Stimulated activated CD8-positive, alpha-beta memory T cell treated with anti-CD3 and anti-CD28 coated beads, Interleukin-7, amount 100 ng/mL, for 24 hours (primary cell): ENCODE data around the gene GDF15.
"Not testable (repeated sequence)": the region's sequence is repeated elsewhere in the genome, so short reads cannot be mapped to it uniquely, and the experiment has no call there.

Source experiments
- DNase-seq: peaks from one replicate; pipeline ENCODE4 v3.0.0-alpha.2; 2020; ENCODE audit warnings: low read depth

Gene GDF15

DNA sequence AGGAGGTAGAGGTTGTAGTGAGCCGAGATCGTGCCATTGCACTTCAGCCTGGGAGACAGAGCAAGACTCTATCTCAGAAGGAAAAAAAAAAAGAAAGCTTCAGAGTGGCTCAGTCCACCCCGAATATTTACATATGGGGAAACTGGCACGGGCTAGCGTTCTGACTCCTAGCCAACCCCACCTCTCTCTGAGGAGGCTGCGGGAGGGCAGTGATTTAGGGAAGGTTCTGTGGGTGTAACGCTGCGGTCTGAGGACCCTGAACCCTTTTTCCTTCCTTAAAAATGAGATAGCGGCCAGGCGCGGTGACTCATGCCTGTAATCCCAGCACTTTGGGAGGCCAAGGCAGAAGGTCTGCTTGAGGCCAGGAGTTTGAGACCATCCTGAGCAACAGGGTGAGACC is 6.5 kb downstream of the GDF15 start:
- no peak for DNase-seq

DNA sequence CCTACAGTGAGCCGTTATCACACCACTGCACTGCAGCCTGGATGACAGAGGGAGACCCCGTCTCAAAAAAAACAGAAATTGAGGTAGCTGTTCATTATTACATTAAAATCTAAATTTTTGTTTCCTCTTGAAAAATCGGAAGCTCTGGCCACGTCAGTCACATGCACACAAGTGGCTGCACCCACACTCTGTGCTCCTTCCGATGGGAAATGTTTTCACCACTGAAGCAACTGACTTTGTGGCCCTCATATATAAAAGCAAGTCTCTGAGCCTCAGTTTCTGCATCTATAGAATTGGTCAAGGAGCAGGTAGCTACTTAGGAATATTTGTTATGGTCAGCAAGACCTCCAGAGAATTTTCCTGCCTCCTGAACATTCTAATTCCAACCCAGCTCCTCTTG is 7.0 kb downstream of the GDF15 start:
- DNase-seq: no peak

DNA sequence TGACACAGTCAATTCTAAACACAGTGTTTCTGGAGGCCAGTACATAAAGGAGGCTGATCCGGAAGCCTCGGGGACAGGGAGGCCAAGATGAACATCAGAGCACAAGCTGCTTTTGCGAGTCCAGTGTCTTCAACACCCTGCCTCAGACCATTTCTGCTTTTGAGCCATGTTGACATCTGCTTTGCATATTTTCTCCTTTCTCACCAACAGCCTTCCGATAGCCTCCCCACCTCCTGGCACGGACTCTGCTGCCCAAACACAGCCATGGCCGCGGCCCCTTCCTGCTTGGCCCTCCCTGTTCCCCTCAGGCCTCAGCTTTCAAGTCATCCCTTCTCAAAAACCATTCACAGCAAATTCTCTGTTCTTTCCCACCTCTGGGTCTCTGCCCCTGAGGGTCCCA is 7.9 kb downstream of the GDF15 start:
- no peak for DNase-seq

DNA sequence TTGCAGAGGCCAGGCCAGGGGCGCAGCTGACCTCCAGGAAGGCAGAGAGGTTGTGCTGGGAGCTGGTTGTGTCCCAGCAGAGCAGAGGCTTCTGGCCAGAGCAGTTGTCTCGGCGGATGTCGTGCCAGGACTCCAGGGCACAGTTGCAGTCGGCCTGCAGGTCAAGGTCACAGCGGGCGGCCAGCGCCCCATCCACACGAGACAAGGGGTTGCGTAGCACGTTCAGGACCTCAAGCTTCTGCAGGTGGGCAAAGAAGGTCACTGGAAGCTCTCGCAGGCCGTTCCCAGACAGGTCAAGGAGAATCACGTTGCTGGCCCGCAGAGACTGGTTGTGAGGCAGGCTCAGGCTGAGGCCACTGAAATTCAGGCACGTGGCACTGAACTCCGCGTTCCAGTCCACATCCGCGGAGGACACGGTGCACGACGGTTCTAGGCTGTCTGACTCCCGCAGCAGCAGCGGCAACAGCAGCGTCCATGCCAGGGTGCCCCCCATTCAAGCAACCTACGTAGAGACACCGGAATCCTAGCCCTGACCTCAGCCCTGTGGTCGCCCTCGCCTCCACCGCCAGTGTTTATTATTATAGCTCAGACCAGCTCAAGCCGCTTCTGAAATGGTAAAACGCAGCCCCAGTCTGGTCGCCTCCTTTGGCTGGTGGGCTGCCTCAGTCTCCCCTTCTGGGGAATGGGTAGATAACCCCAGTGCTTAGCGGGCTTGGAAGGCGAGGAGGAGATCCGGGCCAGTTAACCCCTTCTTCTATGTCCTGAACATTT is 10.7 kb downstream of the GDF15 start:
- DNase-seq: no peak

DNA sequence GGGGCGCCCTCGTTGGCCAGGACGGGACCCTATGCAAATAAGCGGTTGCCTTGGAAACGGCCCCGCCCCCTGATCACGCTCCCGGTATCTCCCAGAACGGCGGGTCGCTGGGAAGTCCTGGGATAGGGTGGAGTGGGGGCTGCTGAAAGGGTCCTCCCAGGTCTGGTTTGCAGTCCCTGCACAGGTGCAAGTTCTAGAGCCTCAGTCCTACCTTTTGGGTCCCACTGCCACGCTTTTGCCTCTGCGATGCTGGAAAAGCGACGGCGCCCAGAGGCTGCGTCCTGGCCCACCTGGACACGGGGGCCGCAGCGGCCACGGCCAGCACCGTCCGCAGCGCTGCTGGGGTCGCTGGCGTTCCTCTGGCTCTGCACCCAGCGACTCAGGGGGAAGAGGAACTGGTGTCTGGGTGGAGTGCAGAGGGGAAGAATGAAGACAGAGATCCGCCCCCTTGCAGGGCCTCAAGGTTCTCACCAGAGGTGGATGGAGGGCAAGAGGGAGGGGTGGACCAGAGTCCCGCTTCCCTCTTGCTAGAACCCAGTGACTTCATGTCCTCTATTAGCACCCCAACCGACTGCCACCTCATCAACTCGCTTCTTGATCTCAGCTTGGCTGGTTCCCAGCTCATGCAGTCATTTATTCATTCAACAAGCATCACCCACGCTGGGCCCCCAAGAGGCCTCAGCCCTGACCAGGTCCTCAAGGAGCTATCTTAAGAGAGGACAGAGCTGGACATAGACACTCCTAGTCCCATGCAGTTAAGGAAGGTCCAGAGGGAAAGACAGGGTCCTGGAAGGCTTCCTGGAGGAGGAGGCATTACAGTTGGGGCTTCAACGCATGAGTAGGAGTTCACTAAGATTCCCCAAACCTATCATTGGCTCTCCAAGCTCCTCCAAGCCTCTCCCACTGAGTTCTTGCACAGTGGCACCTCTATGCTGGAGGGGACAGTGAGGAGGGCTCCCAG is 11.6 kb downstream of the GDF15 start, which contains the start of gene LRRC25:
LRRC25 (minus strand) TSS at position 381 of the 961 bp plus-strand sequence. CDS start 659 bp downstream, outside the sequence.
- no peak for DNase-seq

DNA sequence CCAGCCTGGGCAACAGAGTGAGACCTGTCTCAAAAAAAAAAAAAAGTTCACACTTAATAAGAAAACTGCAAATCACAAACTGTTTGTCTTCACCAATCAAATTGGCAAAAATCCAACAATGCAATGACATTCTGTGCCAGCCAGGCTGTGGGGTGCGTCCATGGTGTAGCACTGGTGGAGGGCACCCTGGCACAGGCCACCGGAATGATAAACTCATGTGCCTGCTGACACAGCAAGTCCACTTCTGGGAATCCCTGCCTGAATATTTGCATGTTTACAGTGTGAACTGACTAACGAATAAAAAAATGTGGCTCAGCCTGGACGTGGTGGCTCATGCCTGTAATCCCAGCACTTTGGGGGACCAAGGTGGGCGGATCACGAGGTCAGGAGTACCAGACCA is 13.1 kb downstream of the GDF15 start:
- no peak for DNase-seq

DNA sequence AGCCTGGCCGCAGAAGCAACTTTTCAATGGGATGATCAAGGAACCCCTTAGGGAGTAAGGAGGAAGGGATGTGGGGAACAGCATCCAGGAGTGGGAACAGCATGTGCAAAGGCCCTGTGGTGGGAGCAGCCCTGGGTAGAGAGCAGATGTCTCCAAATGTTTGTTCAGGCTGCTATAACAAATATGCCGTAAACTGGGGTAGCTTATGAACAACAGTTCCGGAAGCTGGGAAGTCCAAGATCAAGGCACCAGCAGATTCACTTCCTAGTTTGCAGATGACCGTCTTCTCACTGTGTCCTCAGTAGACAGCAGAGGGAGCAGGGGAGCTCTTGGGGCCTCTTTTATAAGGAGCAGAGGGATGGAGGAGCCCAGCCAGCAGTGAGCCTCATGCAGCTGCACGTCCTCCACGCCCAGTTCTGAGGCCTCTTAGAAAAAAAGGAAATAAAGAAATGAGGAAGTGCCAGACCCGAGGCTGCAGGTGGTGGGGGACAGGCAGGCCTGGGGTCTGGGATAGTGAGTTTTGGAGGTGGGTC is 15.7 kb downstream of the GDF15 start:
- DNase-seq: no peak

DNA sequence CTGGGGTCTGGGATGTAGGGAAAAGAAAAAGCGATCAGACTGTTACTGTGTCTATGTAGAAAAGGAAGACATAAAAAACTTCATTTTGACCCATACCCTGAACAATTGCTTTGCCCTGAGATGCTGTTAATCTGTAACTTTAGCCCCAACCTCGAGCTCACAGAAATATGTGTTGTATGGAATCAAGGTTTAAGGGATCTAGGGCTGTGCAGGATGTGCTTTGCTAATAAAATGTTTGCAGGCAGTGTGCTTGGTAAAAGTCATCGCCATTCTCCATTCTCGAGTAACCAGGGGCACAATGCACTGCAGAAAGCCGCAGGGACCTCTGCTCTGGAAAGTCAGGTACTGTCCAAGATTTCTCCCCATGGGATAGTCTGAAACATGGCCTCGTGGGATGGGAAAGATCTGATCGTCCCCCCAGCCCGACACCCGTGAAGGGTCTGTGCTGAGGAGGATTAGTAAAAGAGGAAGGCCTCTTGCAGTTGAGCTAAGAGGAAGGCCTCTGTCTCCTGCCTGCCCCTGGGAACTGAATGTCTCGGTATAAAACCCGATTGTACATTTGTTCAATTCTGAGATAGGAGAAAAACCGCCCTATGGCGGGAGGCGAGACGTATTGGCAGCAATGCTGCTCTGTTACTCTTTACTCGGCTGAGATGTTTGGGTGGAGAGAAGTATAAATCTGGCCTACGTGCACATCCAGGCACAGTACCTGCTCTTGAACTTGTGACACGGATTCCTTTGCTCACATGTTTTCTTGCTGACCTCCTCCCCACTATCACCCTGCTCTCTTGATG is 16.7 kb downstream of the GDF15 start:
- not testable (repeated sequence) for DNase-seq

DNA sequence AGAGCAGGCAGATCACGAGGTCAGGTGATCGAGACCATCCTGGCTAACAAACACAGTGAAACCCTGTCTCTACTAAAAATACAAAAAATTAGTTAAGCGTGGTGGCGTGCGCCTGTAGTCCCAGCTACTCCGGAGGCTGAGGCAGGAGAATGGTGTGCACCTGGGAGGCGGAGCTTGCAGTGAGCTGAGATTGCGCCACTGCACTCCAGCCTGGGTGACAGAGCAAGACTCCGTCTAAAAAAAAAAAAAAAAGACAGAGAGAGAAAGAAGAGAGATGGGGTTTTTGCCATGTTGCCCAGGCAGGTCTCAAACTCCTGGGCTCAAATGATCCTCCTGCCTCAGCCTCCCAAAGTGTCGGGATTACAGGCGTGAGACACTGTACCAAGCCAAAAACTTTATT is 19.8 kb downstream of the GDF15 start:
- DNase-seq: not testable (repeated sequence)

DNA sequence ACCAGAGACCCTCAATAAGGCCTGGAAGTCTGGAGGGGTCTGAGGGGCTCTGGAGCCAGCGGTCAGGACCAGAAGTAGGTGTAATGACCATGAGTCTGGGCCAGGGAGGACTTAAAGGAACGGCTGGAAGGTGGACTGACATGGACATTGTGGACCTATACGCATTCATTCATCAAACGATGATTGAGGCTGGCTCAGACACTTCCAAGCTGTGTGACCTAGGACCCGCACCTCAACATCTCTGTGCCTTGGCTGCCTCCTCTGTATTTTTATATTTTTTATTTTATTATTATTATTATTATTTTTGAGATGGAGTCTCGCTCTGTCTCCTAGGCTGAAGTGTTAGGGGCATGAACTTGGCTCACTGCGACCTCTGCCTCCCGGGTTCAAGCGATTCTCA is 20.8 kb downstream of the GDF15 start:
- no peak for DNase-seq

DNA sequence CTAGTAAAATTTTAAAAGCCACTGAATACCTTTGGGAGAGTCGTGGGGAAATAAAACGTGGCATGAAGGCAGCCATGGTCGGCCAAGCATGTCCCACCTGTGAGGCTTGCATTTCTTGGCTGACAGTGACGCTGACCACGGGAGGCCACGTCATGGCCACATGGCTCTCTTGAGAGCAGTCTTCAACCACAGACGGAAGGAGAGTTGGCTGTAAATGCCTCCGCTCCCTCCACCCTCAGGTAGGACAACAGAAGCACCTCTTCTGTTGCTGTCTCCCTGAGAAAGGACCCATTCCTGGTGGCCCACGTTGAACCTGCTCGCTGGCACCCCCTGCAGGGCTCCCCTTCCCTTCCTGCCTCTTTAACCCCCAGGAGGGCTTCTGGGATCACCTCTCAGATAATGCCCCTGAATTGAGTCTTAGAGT is 22.1 kb downstream of the GDF15 start:
- no peak for DNase-seq

DNA sequence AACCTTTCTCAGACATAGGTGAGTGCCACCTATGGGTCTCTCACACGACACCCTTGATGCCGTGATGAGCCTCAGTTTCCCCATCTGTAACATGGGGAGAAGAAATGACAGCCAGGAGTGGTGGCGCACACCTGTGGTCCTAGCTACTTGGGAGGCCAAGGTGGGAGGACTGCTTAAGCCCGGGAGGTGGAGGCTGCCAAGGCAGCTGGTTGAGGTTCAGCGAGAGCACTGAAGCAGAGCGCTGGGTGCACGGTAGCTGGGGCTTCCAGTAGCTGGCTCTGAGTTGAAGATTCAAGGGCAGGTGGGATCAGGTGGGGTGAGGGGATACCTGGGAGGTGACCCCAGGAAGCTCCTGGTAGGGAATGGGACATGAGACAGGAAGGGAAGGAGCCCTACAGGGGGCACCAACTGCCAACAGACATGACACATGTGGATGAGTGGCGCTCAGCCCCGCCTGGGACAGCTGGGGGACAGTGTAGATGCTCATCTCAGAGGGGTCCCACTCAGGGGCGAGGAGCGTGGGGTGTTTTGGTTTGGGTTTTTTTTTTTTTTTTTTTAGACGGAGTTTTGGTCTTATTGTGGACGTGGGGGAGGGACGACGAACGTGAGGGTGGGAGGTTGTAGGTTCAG is 26.8 kb downstream of the GDF15 start:
- DNase-seq: no peak

DNA sequence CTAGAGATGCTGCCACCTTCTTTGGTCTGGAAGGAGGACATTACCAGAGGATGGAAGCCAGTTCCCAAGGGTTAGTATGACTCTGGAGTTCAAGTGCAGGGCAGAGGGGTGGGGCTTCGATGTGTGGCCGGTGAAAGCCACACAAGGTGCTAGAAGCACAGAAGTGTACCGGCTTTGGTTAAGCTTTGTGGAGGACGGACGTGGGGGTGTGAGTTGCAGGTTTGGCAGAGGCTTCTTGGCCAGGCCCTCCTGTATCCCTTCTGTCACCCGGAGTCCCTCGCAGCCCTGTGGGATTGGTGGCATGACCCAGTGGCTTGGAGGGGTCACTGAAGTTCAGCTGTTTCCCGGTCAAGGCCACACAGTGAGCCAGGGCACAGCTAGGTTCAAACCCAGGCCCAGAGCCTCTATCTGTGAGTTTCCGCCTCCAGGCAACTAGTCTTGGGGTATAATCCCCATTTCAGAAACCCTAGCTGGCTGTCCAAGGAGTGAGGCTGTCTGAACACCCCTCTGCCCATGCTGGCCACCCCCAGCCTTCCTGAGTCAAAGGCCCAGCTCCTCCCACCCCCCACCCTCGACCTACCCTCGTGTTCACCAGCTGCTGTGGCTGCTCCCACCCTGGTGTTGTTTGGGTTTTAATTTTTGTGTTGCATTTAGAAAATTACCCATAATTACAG is 28.7 kb downstream of the GDF15 start:
- DNase-seq: no peak

DNA sequence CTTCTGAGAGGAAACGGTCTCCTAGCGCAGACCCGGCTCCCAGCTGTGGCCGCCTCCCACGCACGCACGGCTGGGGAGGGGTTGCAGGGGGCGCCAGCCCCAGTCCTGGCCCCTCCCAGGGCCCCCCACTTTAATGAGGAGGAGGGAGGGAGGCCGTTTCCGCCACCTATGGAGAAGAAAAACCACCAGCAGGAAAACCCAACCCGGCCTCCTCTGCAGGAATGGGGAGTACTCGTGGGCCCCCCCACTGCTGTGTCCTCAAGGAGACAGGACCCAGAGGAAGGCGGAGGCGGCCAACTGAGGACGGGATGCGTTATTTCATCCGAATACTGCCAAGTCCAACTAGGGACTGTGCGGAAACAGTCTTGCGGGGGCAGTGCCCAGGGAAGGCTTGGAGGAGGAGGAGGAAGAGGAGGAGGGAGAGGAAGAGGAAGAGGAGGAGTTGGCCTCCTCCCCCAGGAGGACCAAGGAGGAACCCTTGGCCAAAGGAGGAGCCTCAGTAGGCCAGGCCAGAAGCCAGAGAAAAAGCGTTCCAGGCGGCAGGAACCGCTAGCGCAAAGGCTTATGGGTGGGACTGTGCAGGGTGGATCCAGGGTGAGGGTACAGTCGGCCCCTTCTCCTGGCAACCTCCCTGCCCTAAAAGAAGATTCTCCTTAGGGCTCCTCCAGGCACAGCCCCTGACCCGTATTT is 29.4 kb downstream of the GDF15 start:
- no peak for DNase-seq

DNA sequence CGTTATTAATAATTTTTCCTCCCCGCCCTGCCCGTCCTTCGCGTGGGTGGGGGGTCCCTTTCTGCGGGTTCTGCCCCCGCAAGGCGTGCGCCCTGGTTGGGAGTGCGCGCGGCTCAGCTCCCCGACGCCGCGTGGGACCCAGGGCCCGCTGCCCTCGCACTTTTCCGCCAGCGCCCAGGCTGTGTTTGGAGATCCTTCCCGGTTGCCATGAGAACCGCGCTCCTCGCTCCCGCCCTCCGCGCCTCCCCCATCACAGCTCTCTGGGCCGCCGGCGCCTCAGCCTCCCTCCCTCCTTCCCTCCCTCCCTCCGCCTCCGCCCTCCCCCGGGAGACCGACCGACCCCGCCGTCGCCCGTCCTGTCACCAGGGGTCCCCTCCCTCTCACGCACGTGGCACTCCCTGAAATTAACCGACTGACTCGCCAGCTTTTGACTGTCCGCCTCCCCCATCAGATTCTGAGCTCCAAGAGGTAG is 30.9 kb downstream of the GDF15 start:
- DNase-seq: no peak

DNA sequence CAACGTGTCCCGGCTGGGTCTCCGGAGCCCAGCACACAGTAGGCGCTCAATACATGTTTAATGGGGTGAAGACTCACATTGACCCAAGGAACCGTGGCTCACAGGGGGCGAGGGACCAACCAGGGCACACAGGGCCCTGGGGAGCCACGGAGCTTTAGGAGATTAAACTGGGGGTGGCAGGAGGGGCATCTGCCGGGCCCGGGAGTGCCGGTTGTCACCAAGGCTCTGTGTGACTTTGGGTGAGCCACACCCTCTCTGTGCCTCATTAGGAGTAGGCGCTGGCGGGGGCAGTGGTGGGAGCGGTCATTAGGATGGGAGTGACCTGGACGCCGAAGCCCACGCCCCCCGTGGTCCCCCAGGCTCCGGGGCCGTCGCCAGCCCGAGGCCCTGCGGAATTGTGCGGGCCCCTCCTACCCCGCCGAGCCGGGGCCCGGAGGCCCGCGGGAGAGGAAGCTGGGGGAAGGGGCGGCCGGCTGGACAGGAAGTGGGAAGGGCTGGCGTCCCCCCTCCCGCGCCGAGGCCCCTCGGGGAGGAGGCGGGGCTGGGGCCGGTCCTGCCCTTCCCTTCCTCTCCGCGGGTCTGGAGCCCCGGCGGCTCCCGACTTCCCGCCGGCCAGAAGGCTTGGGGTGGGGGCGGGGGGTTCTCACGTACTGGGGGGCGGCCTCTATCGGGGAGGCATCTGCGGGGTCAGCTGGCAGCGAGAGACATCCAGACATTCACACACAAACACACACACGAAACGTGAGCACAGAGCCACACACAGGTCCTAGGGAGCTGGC is 31.5 kb downstream of the GDF15 start:
- no peak for DNase-seq

DNA sequence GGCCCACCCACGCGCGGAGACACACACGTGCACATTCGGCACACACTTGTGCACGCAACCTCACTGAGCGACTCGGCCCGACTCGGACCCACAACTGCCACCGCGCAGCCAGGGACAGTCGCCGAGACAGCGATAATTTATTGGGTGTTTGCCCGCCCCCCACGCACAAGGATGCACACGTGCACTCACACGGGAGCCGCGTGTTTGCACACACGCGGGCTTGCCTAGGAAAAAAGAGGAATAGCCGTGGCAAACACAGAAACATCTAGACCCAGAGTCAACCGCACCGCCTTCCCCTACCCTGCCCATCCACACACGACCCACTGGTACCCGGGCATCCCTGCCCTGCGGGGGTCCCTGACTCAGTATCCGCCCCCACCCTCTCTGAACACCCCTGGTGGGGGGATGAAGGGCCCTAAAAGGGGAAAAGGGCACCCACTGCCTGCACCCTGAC is 32.1 kb downstream of the GDF15 start:
- DNase-seq: no peak

DNA sequence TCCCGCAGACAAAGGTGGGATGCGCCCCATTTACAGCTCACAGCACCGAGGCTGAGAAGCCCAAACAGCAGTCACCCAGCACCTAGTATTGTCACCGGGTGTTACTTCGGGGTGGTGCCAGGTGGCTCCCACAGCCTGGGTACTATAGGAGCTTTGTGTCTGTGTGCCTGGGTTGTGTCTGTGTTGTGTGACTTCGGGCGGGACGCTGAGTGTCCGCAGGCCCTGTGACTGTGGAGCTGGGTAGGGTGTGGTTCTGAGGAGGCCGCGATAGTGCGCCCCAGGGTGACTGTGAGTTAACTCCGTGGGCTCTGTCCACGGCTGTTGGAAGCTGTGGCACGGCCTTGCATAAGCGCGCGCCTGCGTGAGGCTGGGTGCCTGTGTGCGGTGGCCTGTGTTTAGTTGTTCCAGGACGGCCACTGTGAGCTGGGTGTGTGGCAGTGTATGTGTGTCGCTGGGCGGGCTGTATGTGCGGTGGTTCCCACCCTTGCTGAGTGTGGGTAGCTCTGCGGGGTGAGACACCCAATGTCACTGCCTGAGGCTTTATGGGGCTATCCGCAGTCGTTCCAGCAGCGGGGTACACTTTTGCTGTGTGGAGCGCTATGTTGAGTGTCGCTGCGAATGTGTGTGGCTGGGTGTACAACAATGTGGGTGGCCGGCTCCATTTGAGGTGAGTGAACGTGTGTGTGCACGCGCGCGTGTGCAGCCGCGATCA is 32.7 kb downstream of the GDF15 start:
- DNase-seq: no peak
